HUES64 (cell line): Measurements from ENCODE around the gene THADA.
"Not testable (repeated sequence)": the region's sequence is repeated elsewhere in the genome, so short reads cannot be mapped to it uniquely, and the experiment has no call there.

Experiments
- H3K27ac ChIP-seq: 2 replicates; pipeline ENCODE4 v1.7.0; 2013; ENCODE audit warnings: low read depth, low read length, inconsistent platforms
- H3K27me3 ChIP-seq: 2 replicates; pipeline ENCODE4 v1.6.1; 2013; ENCODE audit warnings: mild to moderate bottlenecking, low read length; ENCODE audit not compliant: insufficient read depth
- H3K36me3 ChIP-seq: 2 replicates; pipeline ENCODE4 v1.6.1; 2013; ENCODE audit warnings: mild to moderate bottlenecking, low read length; ENCODE audit not compliant: insufficient read depth
- H3K4me1 ChIP-seq: 2 replicates; pipeline ENCODE4 v1.6.1; 2013; ENCODE audit warnings: mild to moderate bottlenecking, low read length, moderate library complexity; ENCODE audit not compliant: insufficient read depth
- H3K4me3 ChIP-seq: 2 replicates; pipeline ENCODE4 v1.5.1; 2013; ENCODE audit warnings: mild to moderate bottlenecking, low read length, moderate library complexity
- H3K9ac ChIP-seq: 2 replicates; pipeline ENCODE4 v1.6.1; 2013; ENCODE audit warnings: mild to moderate bottlenecking, low read depth, low read length
- H3K9me3 ChIP-seq: 2 replicates; pipeline ENCODE4 v1.6.1; 2013; ENCODE audit warnings: low read depth, low read length; ENCODE audit not compliant: insufficient read depth
- WGBS: fragments of 150-250, 120-280 bp; methylation state at CpG from one replicate; pipeline ENCODE4 v1.1.7; 2013; ENCODE audit warnings: missing lambda C conversion rate; 5-methylcytosine and 5-hydroxymethylcytosine counted together

The THADA gene

GRCh38 chr2:43538034-43538670 is 57.7 kb downstream of the THADA start:
- Histone ChIP-seq H3K4me3 (no peak overlapping the region), H3K9ac (no peak overlapping the region), H3K27me3 (no peaks in the 10 kb centered on the region), H3K9me3 (no peaks in the 10 kb centered on the region), H3K27ac (no peak overlapping the region), H3K36me3 (peaks cover 27% of the 10 kb centered on the region), H3K4me1 (no peaks in the 10 kb centered on the region)
- WGBS: 92% methylated on average over 1 of the region's 1 CpG

GRCh38 chr2:43537137-43537536 is 58.7 kb downstream of the THADA start:
- H3K36me3 ChIP-seq: peaks cover 27% of the 10 kb centered on the region
- no CpG with 5 or more reads among the region's 2 CpGs for WGBS
- H3K4me1 ChIP-seq: no peaks in the 10 kb centered on the region
- H3K27ac ChIP-seq: no peak overlapping the region
- no peak overlapping the region for H3K4me3 ChIP-seq
- no peak overlapping the region for H3K9ac ChIP-seq
- no peaks in the 10 kb centered on the region for H3K9me3 ChIP-seq
- H3K27me3 ChIP-seq: no peaks in the 10 kb centered on the region

GRCh38 chr2:43534569-43534968 is 61.3 kb downstream of the THADA start:
- WGBS: 67% methylated on average over 1 of the region's 3 CpGs
- Histone ChIP-seq H3K9ac (no peak overlapping the region), H3K36me3 (peaks cover 14% of the 10 kb centered on the region), H3K9me3 (no peaks in the 10 kb centered on the region), H3K27me3 (no peaks in the 10 kb centered on the region), H3K4me3 (no peak overlapping the region), H3K27ac (no peak overlapping the region), H3K4me1 (peaks cover 6% of the 10 kb centered on the region; the same call in 1 of the 2 replicates)

GRCh38 chr2:43532572-43532971 is 63.3 kb downstream of the THADA start:
- not testable (repeated sequence) for H3K27me3 ChIP-seq, H3K27ac ChIP-seq, H3K9ac ChIP-seq, H3K4me1 ChIP-seq, H3K9me3 ChIP-seq, H3K4me3 ChIP-seq
- 98% methylated on average over 3 of the region's 3 CpGs for WGBS
- H3K36me3 ChIP-seq: peaks cover 10% of the 10 kb centered on the region

GRCh38 chr2:43531251-43531650 is 64.6 kb downstream of the THADA start:
- H3K9ac ChIP-seq: no peak overlapping the region
- H3K9me3 ChIP-seq: no peaks in the 10 kb centered on the region
- WGBS: 89% methylated on average over 3 of the region's 3 CpGs

GRCh38 chr2:43526994-43527393 is 68.8 kb downstream of the THADA start:
- Histone ChIP-seq H3K27ac (no peak overlapping the region), H3K9ac (no peak overlapping the region), H3K9me3 (no peaks in the 10 kb centered on the region), H3K4me1 (peaks cover 6% of the 10 kb centered on the region; the same call in 1 of the 2 replicates), H3K4me3 (no peak overlapping the region), H3K27me3 (no peaks in the 10 kb centered on the region), H3K36me3 (peaks cover 8% of the 10 kb centered on the region; the same call in 1 of the 2 replicates)

More at GRCh38 chr2:43531251-43531650, 64.6 kb downstream of the THADA start:
- Histone ChIP-seq H3K4me1 (peaks cover 6% of the 10 kb centered on the region; the same call in 1 of the 2 replicates), H3K27ac (no peak overlapping the region), H3K4me3 (no peak overlapping the region), H3K27me3 (no peaks in the 10 kb centered on the region), H3K36me3 (peaks cover 13% of the 10 kb centered on the region; the same call in 1 of the 2 replicates)

GRCh38 chr2:43525506-43525905 is 70.3 kb downstream of the THADA start:
- 96% methylated on average over 1 of the region's 1 CpG for WGBS
- H3K4me3 ChIP-seq: no peak overlapping the region
- no peak overlapping the region for H3K27ac ChIP-seq
- H3K9me3 ChIP-seq: no peaks in the 10 kb centered on the region
- H3K9ac ChIP-seq: no peak overlapping the region
- H3K27me3 ChIP-seq: no peaks in the 10 kb centered on the region
- 0 out of 2 replicates have a peak, but pooled peaks cover under 1% of the 10 kb centered on the region for H3K4me1 ChIP-seq
- peaks cover 8% of the 10 kb centered on the region; the same call in 1 of the 2 replicates for H3K36me3 ChIP-seq

- WGBS: 91% methylated on average over 3 of the region's 3 CpGs
- no peak overlapping the region for H3K27ac ChIP-seq
Measured at GRCh38 chr2:43524177-43524965, 71.5 kb downstream of the THADA start.

GRCh38 chr2:43522177-43522576 is 73.7 kb downstream of the THADA start:
- Histone ChIP-seq H3K27me3 (no peaks in the 10 kb centered on the region), H3K27ac (no peak overlapping the region), H3K9ac (no peak overlapping the region), H3K36me3 (peaks cover 8% of the 10 kb centered on the region; the same call in 1 of the 2 replicates), H3K4me3 (no peak overlapping the region), H3K4me1 (peaks cover 11% of the 10 kb centered on the region; the same call in 1 of the 2 replicates), H3K9me3 (no peaks in the 10 kb centered on the region)

More at GRCh38 chr2:43524177-43524965, 71.5 kb downstream of the THADA start:
- peaks cover 8% of the 10 kb centered on the region; the same call in 1 of the 2 replicates for H3K36me3 ChIP-seq
- H3K27me3 ChIP-seq: no peaks in the 10 kb centered on the region
- no peak overlapping the region for H3K9ac ChIP-seq
- no peak overlapping the region for H3K4me3 ChIP-seq
- no peaks in the 10 kb centered on the region for H3K9me3 ChIP-seq
- H3K4me1 ChIP-seq: peaks cover 11% of the 10 kb centered on the region; the same call in 1 of the 2 replicates

- Histone ChIP-seq H3K4me1 (peaks cover 11% of the 10 kb centered on the region; the same call in 1 of the 2 replicates), H3K36me3 (peaks cover 6% of the 10 kb centered on the region; the same call in 1 of the 2 replicates), H3K27me3 (no peaks in the 10 kb centered on the region), H3K9ac (no peak overlapping the region), H3K27ac (no peak overlapping the region), H3K4me3 (no peak overlapping the region), H3K9me3 (no peaks in the 10 kb centered on the region)
- WGBS: 94% methylated on average over 2 of the region's 2 CpGs
Measured at GRCh38 chr2:43521568-43521967, 74.3 kb downstream of the THADA start.

GRCh38 chr2:43520919-43521318 is 74.9 kb downstream of the THADA start:
- H3K4me1 ChIP-seq: peaks cover 11% of the 10 kb centered on the region; the same call in 1 of the 2 replicates
- no peaks in the 10 kb centered on the region for H3K9me3 ChIP-seq
- H3K27ac ChIP-seq: no peak overlapping the region
- no peaks in the 10 kb centered on the region for H3K27me3 ChIP-seq
- no peaks in the 10 kb centered on the region; the same call in 1 of the 2 replicates for H3K36me3 ChIP-seq
- no peak overlapping the region for H3K9ac ChIP-seq
- 97% methylated on average over 2 of the region's 2 CpGs for WGBS
- H3K4me3 ChIP-seq: no peak overlapping the region
